B cell (primary cell): ENCODE measurements around the gene TMC5. TPM values are rescaled to one million over a fixed set of nuclear protein-coding genes. Genes with fewer than 3 reads are reported as not detected.

Experiments
- ATAC-seq: fragments of 200-7000 bp; cut with Tn5 transposase; one replicate; pipeline ENCODE4 v1.10.0; 2021; ENCODE audit warnings: low read depth, mild to moderate bottlenecking, moderate number of reproducible peaks, moderate library complexity
- CTCF ChIA-PET: fragments of 350-600 bp; sonication (Branson Sonifier 250); formaldehyde crosslinking; loops from one replicate; lab custom pipeline; 2021; ENCODE audit warnings: antibody characterized with exemption, inconsistent platforms; lab: Charles Lee
- POLR2A ChIA-PET: fragments of 350-600 bp; sonication (Branson Sonifier 250); formaldehyde crosslinking; loops from one replicate; lab custom pipeline; 2021; ENCODE audit warnings: antibody characterized with exemption; lab: Charles Lee
- DNase-seq: peaks from one replicate; pipeline ENCODE4 v3.0.0; 2013
- H2AFZ ChIP-seq: 2 replicates; pipeline ENCODE4 v1.6.1; 2012; ENCODE audit warnings: mild to moderate bottlenecking, low read depth, low read length; ENCODE audit not compliant: insufficient read depth, poor library complexity, severe bottlenecking
- H3K27ac ChIP-seq, 2 donors: 1 replicate in 1 of 2; 2 replicates in 1 of 2; pipeline ENCODE4 v1.5.1; 2012 to 2013; ENCODE audit warnings: low read length in 2 of 2, mild to moderate bottlenecking in 2 of 2, moderate library complexity in 1 of 2
- H3K27me3 ChIP-seq, 4 experiments: fragments of 200-600 bp in 1 of 4; sonication (generic) in 1 of 4; replicated peaks in 1 of 4; 1 replicate in 2 of 4; 2 replicates in 2 of 4; pipeline versions ENCODE4 v1.6.1 to v1.7.0; 2013 to 2016; ENCODE audit warnings: low read length in 3 of 4, mild to moderate bottlenecking in 2 of 4, mixed read lengths in 1 of 4, moderate library complexity in 1 of 4; ENCODE audit not compliant: insufficient read depth in 4 of 4, control insufficient read depth in 3 of 4; ENCODE audit errors: control extremely low read depth in 1 of 4
- H3K36me3 ChIP-seq, 2 experiments: replicated peaks in 1 of 2; 1 replicate in 1 of 2; 2 replicates in 1 of 2; pipeline versions ENCODE4 v1.6.1 to v1.7.1; 2013; ENCODE audit warnings: low read length in 1 of 2; ENCODE audit not compliant: insufficient read depth in 2 of 2, control insufficient read depth in 1 of 2; ENCODE audit errors: control extremely low read depth in 1 of 2, extremely low read depth in 1 of 2
- H3K4me1 ChIP-seq, 2 donors: fragments of 200-600 bp in 1 of 2; sonication (generic) in 1 of 2; 1 replicate in 1 of 2; 2 replicates in 1 of 2; pipeline versions ENCODE4 v1.5.1 to v1.6.1; 2013 to 2017; ENCODE audit warnings: low read length in 2 of 2; ENCODE audit not compliant: control insufficient read depth in 2 of 2, insufficient read depth in 2 of 2
- H3K4me2 ChIP-seq: replicated peaks from 2 replicates; pipeline ENCODE3; 2012; ENCODE audit warnings: mild to moderate bottlenecking, low read depth, low read length; ENCODE audit not compliant: poor library complexity, severe bottlenecking
- H3K4me3 ChIP-seq, 5 experiments: fragments of 200-600 bp in 1 of 5; sonication (generic) in 1 of 5; 1 replicate in 3 of 5; 2 replicates in 2 of 5; pipeline versions ENCODE4 v1.5.1 to v1.7.0; 2011 to 2016; ENCODE audit warnings: low read length in 4 of 5, mild to moderate bottlenecking in 4 of 5, low read depth in 2 of 5, control low read depth in 1 of 5, moderate library complexity in 1 of 5; ENCODE audit not compliant: insufficient read depth in 1 of 5; ENCODE audit errors: control extremely low read depth in 1 of 5, extremely low read depth in 1 of 5
- H3K79me2 ChIP-seq: fragments of 200-600 bp; sonication (generic); one replicate; pipeline ENCODE4 v1.6.0; 2016; ENCODE audit warnings: low read length; ENCODE audit not compliant: control insufficient read depth, insufficient read depth
- H3K9ac ChIP-seq: fragments of 200-600 bp; sonication (generic); 2 replicates; pipeline ENCODE4 v1.6.1; 2017; ENCODE audit warnings: mild to moderate bottlenecking, low read length, moderate library complexity
- H3K9me3 ChIP-seq, 3 donors: one replicate each; pipeline versions ENCODE4 v1.6.1 to v1.7.1; 2013; ENCODE audit warnings: low read length in 2 of 3; ENCODE audit not compliant: control insufficient read depth in 2 of 3, insufficient read depth in 1 of 3; ENCODE audit errors: control extremely low read depth in 1 of 3
- H4K20me1 ChIP-seq: 2 replicates; pipeline ENCODE4 v1.6.0; 2012; ENCODE audit warnings: mild to moderate bottlenecking, low read length; ENCODE audit not compliant: insufficient read depth, control insufficient read depth, poor library complexity, severe bottlenecking
- H3K27ac Mint-ChIP-seq: one replicate; pipeline ENCODE4 v1.8.0; 2021; ENCODE audit warnings: mixed read lengths
- H3K27me3 Mint-ChIP-seq: one replicate; pipeline ENCODE4 v1.8.0; 2021; ENCODE audit warnings: mixed read lengths
- H3K4me1 Mint-ChIP-seq: one replicate; pipeline ENCODE4 v1.8.0; 2021; ENCODE audit warnings: mixed read lengths
- H3K4me3 Mint-ChIP-seq: one replicate; pipeline ENCODE4 v1.8.0; 2021; ENCODE audit warnings: mixed read lengths
- H3K9me3 Mint-ChIP-seq: one replicate; pipeline ENCODE4 v1.8.0; 2022; ENCODE audit warnings: mixed read lengths; ENCODE audit not compliant: insufficient read depth
- CTCF ChIP-seq: fragments of 200-600 bp; IDR thresholded peaks from one replicate; pipeline ENCODE4 v1.8.0; 2022; ENCODE audit warnings: antibody characterized with exemption, mild to moderate bottlenecking
- EZH2 ChIP-seq: IDR thresholded peaks from 2 replicates; pipeline ENCODE4 v1.6.1; 2012; ENCODE audit warnings: borderline replicate concordance, low read depth, mild to moderate bottlenecking, moderate library complexity, low read length; ENCODE audit not compliant: insufficient read depth, poor library complexity, severe bottlenecking
- WGBS: methylation state at CpG from one replicate; pipeline ENCODE4 v1.1.5; 2013; ENCODE audit warnings: missing lambda C conversion rate; ENCODE audit not compliant: insufficient coverage; 5-methylcytosine and 5-hydroxymethylcytosine counted together
- intact Hi-C: fragments of 100-400 bp; cut with micrococcal nuclease; formaldehyde crosslinking; loops from one replicate; pipeline ENCODE4 v1.10.0; 2022
- polyA plus RNA-seq: library from polyadenylated mRNA; depleted of rRNA; stranded (reverse); fragments of >200 nt; gene quantifications from 2 replicates; pipeline ENCODE4 v1.2.3, GENCODE V29; 2012
- total RNA-seq, 2 donors: library from RNA; stranded (reverse); fragments of 120-200 nt in 1 of 2; gene quantifications; 1 replicate in 1 of 2; 2 replicates in 1 of 2; pipeline versions ENCODE4 v1.2.3 to v1.2.4, GENCODE V29; 2013 to 2022

Gene TMC5
- total and polyA plus RNA-seq, 2 donors (not counting 1 experiment from before 2014, with no cell fraction given), result not detected

- CTCF ChIA-PET, result interaction anchor here (1.8 kb wide), 1 partner anchor 120 kb away, joined by 7 read pairs; no protein-coding TSS in a partner anchor
- ATAC-seq, result no peak
- Mint-ChIP-seq H3K27me3 (peaks cover 24% of the 10 kb centered on the region), H3K4me3 (no peak overlapping the region), H3K4me1 (no peaks in the 10 kb centered on the region), H3K9me3 (no peaks in the 10 kb centered on the region), H3K27ac (no peak overlapping the region)
- Histone ChIP-seq H3K79me2 (no peaks in the 10 kb centered on the region), H4K20me1 (no peaks in the 10 kb centered on the region), H3K9ac (no peak overlapping the region), H3K9me3 (peaks cover 0 to 2% (median 0%) of the 10 kb centered on the region in 3 donors), H3K27ac (no peak overlapping the region), H3K4me3 (no peak overlapping the region), H3K4me1 (no peaks in the 10 kb centered on the region), H2AFZ (no peak overlapping the region), H3K27me3 (peaks cover 0 to 20% (median 2%) of the 10 kb centered on the region in 4 experiments), H3K36me3 (no peaks in the 10 kb centered on the region), H3K4me2 (no peak overlapping the region)
- POLR2A ChIA-PET, result no interaction called here
- intact Hi-C loops, result no loop called here
- TF ChIP-seq EZH2, result no peak
- no peak for TF ChIP-seq CTCF
- 33% methylated on average over 1 of the region's 2 CpGs for WGBS
- DNase-seq, result no peak
These were observed 35.4 kb upstream of the TMC5 start for GRCh38 chr16:19382084-19382801.
